DND-41 (cell line): Measurements from ENCODE around the gene MRPL14.

Experiments used
- ATAC-seq: fragments of 200-7000 bp; cut with Tn5 transposase; 3 replicates; pipeline ENCODE4 v1.9.1; 2021; ENCODE audit warnings: low read depth; ENCODE audit not compliant: insufficient read depth
- DNase-seq: peaks from one replicate; pipeline ENCODE4 v3.0.0-alpha.2; 2020
- H2AFZ ChIP-seq: 2 replicates; pipeline ENCODE4 v1.6.0; 2012; ENCODE audit warnings: low read depth, low read length
- H3K27ac ChIP-seq: 2 replicates; pipeline ENCODE4 v1.5.1; 2012; ENCODE audit warnings: low read length, inconsistent platforms
- H3K27me3 ChIP-seq: fragments of 200-600 bp; sonication (generic); 2 replicates; pipeline ENCODE4 v1.6.0; 2012; ENCODE audit warnings: low read length, mild to moderate bottlenecking, inconsistent platforms; ENCODE audit not compliant: insufficient read depth, poor library complexity
- H3K36me3 ChIP-seq: 2 replicates; pipeline ENCODE4 v1.5.1; 2012; ENCODE audit warnings: low read length, inconsistent platforms; ENCODE audit not compliant: insufficient read depth
- H3K4me1 ChIP-seq: 2 replicates; pipeline ENCODE4 v1.5.1; 2012; ENCODE audit warnings: mild to moderate bottlenecking, low read length; ENCODE audit not compliant: insufficient read depth
- H3K4me2 ChIP-seq: 2 replicates; pipeline ENCODE4 v1.6.0; 2012; ENCODE audit warnings: mild to moderate bottlenecking, moderate library complexity, low read length, inconsistent platforms; ENCODE audit not compliant: insufficient read depth
- H3K4me3 ChIP-seq, 2 experiments: fragments of 200-600 bp in 1 of 2; shearing (Covaris generic) in 1 of 2; 2 replicates each; pipeline ENCODE4 v1.5.1; 2012 to 2016; ENCODE audit warnings: inconsistent platforms in 2 of 2, low read length in 2 of 2, mild to moderate bottlenecking in 2 of 2, low read depth in 1 of 2, moderate library complexity in 1 of 2
- H3K79me2 ChIP-seq: 2 replicates; pipeline ENCODE4 v1.6.0; 2012; ENCODE audit warnings: low read length, inconsistent platforms; ENCODE audit not compliant: insufficient read depth
- H3K9ac ChIP-seq: 2 replicates; pipeline ENCODE4 v1.6.0; 2012; ENCODE audit warnings: low read depth, mild to moderate bottlenecking, inconsistent platforms, low read length, moderate library complexity
- H3K9me3 ChIP-seq: 2 replicates; pipeline ENCODE4 v1.5.1; 2012; ENCODE audit warnings: low read length, moderate library complexity, mild to moderate bottlenecking, inconsistent platforms; ENCODE audit not compliant: insufficient read depth, severe bottlenecking
- H4K20me1 ChIP-seq: 2 replicates; pipeline ENCODE4 v1.6.0; 2012; ENCODE audit warnings: low read length; ENCODE audit not compliant: insufficient read depth
- CTCF ChIP-seq: IDR thresholded peaks from 2 replicates; pipeline ENCODE4 v1.5.1; 2012; ENCODE audit warnings: borderline replicate concordance, low read length, moderate library complexity, mild to moderate bottlenecking; ENCODE audit not compliant: poor library complexity, severe bottlenecking; ENCODE audit errors: extremely low read depth
- EZH2 ChIP-seq: IDR thresholded peaks from 3 replicates; pipeline ENCODE4 v1.6.1; 2012; ENCODE audit warnings: borderline replicate concordance, low read depth, mild to moderate bottlenecking, moderate library complexity, low read length, inconsistent platforms; ENCODE audit not compliant: severe bottlenecking

Gene MRPL14

DNA sequence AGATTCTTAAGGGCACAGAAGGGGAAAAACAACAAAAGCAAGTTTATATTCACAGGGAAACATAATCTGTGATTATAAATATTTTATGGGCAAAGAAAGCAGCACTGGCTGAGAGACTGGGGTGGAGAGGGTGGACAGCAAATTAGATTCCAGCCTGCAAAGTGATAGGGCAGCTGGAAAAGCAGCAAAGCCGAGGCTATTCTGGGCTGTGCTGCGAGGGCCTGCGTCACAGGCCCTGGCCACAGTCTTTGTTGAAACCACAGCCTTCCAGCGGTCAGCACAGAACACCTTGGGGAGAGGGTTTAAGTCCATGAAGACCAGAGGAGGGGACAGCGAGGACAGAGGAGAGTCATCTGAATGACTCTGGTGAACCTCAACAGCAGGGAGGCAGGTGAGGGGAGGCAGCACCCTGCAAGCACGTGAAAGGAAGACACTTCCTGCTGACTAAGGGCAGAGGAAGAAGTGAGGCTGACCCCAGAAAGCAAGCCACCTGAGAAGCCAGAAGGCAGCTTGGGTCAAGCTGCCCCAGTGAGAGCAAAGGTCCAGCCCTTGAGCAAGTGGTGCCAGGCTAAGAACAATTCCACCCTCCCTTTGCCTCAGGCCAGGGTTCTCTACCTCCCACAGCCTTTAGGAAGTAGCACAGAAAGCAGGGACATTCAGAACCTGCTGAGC lies 17.1 kb downstream of the MRPL14 start:
- no peak for TF ChIP-seq CTCF
- no peak for TF ChIP-seq EZH2
- peaks cover 52% of the 10 kb centered on the region for H4K20me1 ChIP-seq
- H3K27ac ChIP-seq, result no peak overlapping the region
- peaks cover 2% of the 10 kb centered on the region for H3K79me2 ChIP-seq
- no peak for ATAC-seq
- no peaks in the 10 kb centered on the region for H3K9me3 ChIP-seq
- no peak overlapping the region for H3K4me3 ChIP-seq
- H2AFZ ChIP-seq, result no peak overlapping the region
- H3K4me1 ChIP-seq, result no peaks in the 10 kb centered on the region
- H3K27me3 ChIP-seq, result no peaks in the 10 kb centered on the region
- no peak overlapping the region for H3K9ac ChIP-seq
- H3K4me2 ChIP-seq, result no peak overlapping the region
- no peak for DNase-seq
- H3K36me3 ChIP-seq, result peaks cover 89% of the 10 kb centered on the region

DNA sequence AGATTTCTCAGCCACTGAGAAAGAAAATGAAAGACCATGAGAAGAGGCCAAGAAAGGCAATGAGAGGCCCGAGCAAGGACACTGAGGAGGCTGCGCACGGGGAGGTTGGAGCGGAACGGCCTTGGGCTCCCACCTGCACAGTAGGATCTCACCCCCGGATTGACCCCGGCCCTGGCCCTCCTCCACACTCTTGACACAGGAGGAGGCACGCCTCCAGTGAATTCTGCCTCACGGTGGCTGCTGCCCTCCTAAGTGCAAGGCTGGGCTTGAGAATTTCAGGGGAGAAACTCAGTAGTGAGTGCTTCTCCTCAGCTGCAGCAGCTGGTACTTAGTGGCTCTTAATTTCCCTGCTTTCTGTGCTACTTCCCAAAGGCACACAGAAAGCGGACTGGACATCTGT lies 18.0 kb downstream of the MRPL14 start:
- ATAC-seq (no peak), DNase-seq (no peak)
- Histone ChIP-seq H3K4me2 (no peak overlapping the region), H3K79me2 (no peaks in the 10 kb centered on the region; the same call in 1 of the 2 replicates), H3K27me3 (no peaks in the 10 kb centered on the region), H3K36me3 (peaks cover 92% of the 10 kb centered on the region), H3K9me3 (no peaks in the 10 kb centered on the region), H4K20me1 (peaks cover 50% of the 10 kb centered on the region), H3K4me3 (no peak overlapping the region), H3K9ac (no peak overlapping the region), H2AFZ (no peak overlapping the region), H3K27ac (no peak overlapping the region), H3K4me1 (no peaks in the 10 kb centered on the region)
- TF ChIP-seq EZH2 (no peak), CTCF (no peak)

DNA sequence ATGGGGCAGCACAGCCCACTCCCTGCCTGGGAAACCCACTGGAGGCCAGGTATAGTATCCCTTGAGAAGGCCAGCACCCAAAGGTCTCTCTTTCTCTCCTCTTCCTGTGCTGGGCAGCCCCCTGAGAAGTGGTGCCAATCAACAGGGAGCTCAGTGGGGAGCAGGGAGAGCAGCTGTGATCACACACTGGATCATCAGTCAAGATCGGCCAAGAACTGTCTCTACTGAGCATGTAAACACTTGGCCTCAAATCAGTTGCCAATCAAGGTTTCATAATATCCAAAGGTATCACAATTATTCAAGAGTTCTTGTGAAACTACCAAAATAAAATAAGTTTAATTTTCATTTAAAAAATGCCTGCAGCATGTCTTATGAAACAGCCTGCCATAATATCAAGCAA lies 18.8 kb downstream of the MRPL14 start:
- Histone ChIP-seq H3K79me2 (no peaks in the 10 kb centered on the region; the same call in 1 of the 2 replicates), H3K9me3 (no peaks in the 10 kb centered on the region), H3K4me2 (no peak overlapping the region), H3K27ac (no peak overlapping the region), H3K9ac (no peak overlapping the region), H3K27me3 (no peaks in the 10 kb centered on the region), H2AFZ (no peak overlapping the region), H3K4me3 (no peak overlapping the region), H4K20me1 (peaks cover 50% of the 10 kb centered on the region), H3K36me3 (peaks cover 92% of the 10 kb centered on the region), H3K4me1 (no peaks in the 10 kb centered on the region)
- no peak for TF ChIP-seq EZH2
- TF ChIP-seq CTCF, result no peak
- ATAC-seq, result no peak
- no peak for DNase-seq

- no peak overlapping the region for H3K4me3 ChIP-seq
- H3K27me3 ChIP-seq, result no peaks in the 10 kb centered on the region
- peaks cover 50% of the 10 kb centered on the region for H4K20me1 ChIP-seq
- ATAC-seq (no peak), DNase-seq (no peak)
- no peak overlapping the region for H2AFZ ChIP-seq
- H3K9ac ChIP-seq, result no peak overlapping the region
- H3K27ac ChIP-seq, result no peak overlapping the region
- H3K79me2 ChIP-seq, result no peaks in the 10 kb centered on the region; the same call in 1 of the 2 replicates
- no peaks in the 10 kb centered on the region for H3K9me3 ChIP-seq
- TF ChIP-seq EZH2 (no peak), CTCF (no peak)
- no peaks in the 10 kb centered on the region for H3K4me1 ChIP-seq
- no peak overlapping the region for H3K4me2 ChIP-seq
- peaks cover 82% of the 10 kb centered on the region for H3K36me3 ChIP-seq
Observed at GRCh38 chr6:44107017-44107416, 20.2 kb downstream of the MRPL14 start.
